H9 (cell line): ENCODE measurements around the gene TBXAS1. TPM values are rescaled to one million over a fixed set of nuclear protein-coding genes. Genes with fewer than 3 reads are reported as not detected.

Experiments used
- DNase-seq: peaks from one replicate; pipeline ENCODE4 v3.0.0-alpha.2; 2017
- H2AFZ ChIP-seq: one replicate; pipeline ENCODE4 v1.6.1; 2013; ENCODE audit warnings: mild to moderate bottlenecking, low read length, control low read depth, moderate library complexity
- H2AK5ac ChIP-seq: 2 replicates; pipeline ENCODE4 v1.6.1; 2013; ENCODE audit warnings: low read length, control low read depth, mixed read lengths; ENCODE audit not compliant: insufficient read length
- H2BK120ac ChIP-seq: one replicate; pipeline ENCODE4 v1.6.1; 2013; ENCODE audit warnings: low read depth, mild to moderate bottlenecking, low read length, control low read depth, inconsistent platforms; ENCODE audit not compliant: poor library complexity, severe bottlenecking
- H2BK12ac ChIP-seq: 2 replicates; pipeline ENCODE4 v1.6.1; 2013; ENCODE audit warnings: low read length, control low read depth, mixed read lengths, low read depth; ENCODE audit not compliant: insufficient read length
- H2BK15ac ChIP-seq: 2 replicates; pipeline ENCODE4 v1.6.1; 2013; ENCODE audit warnings: low read depth, low read length, control low read depth
- H2BK20ac ChIP-seq: one replicate; pipeline ENCODE4 v1.6.1; 2013; ENCODE audit warnings: low read depth, mild to moderate bottlenecking, low read length, control low read depth, inconsistent platforms; ENCODE audit not compliant: poor library complexity, severe bottlenecking
- H2BK5ac ChIP-seq: 2 replicates; pipeline ENCODE4 v1.6.1; 2013; ENCODE audit warnings: low read length, control low read depth, mixed read lengths; ENCODE audit not compliant: insufficient read length
- H3K14ac ChIP-seq: 2 replicates; pipeline ENCODE4 v1.6.1; 2013; ENCODE audit warnings: low read length, control low read depth; ENCODE audit not compliant: insufficient read depth
- H3K18ac ChIP-seq: 2 replicates; pipeline ENCODE4 v1.6.1; 2013; ENCODE audit warnings: low read depth, mild to moderate bottlenecking, mixed read lengths, low read length, control low read depth; ENCODE audit not compliant: insufficient read length
- H3K23ac ChIP-seq: 2 replicates; pipeline ENCODE4 v1.6.1; 2013; ENCODE audit warnings: low read length, control low read depth, mixed read lengths, low read depth; ENCODE audit not compliant: insufficient read length
- H3K23me2 ChIP-seq: 2 replicates; pipeline ENCODE4 v1.6.1; 2013; ENCODE audit warnings: low read depth, mild to moderate bottlenecking, mixed read lengths, low read length, control low read depth; ENCODE audit not compliant: insufficient read length, poor library complexity, severe bottlenecking
- H3K27ac ChIP-seq: 2 replicates; pipeline ENCODE4 v1.5.1; 2013; ENCODE audit warnings: low read length, control low read depth, mixed read lengths, low read depth; ENCODE audit not compliant: insufficient read length
- H3K27me3 ChIP-seq: 2 replicates; pipeline ENCODE4 v1.6.1; 2013; ENCODE audit warnings: low read length, control low read depth, inconsistent platforms; ENCODE audit not compliant: insufficient read depth
- H3K4ac ChIP-seq: 2 replicates; pipeline ENCODE4 v1.6.1; 2013; ENCODE audit warnings: low read depth, mild to moderate bottlenecking, control low read depth, inconsistent platforms, low read length, moderate library complexity
- H3K4me1 ChIP-seq: 2 replicates; pipeline ENCODE4 v1.6.1; 2013; ENCODE audit warnings: low read length, control low read depth, inconsistent platforms; ENCODE audit not compliant: insufficient read depth
- H3K4me2 ChIP-seq: 2 replicates; pipeline ENCODE4 v1.6.1; 2013; ENCODE audit warnings: low read length, control low read depth, mixed read lengths; ENCODE audit not compliant: insufficient read length, insufficient read depth
- H3K56ac ChIP-seq: 2 replicates; pipeline ENCODE4 v1.6.1; 2013; ENCODE audit warnings: low read depth, mild to moderate bottlenecking, mixed read lengths, low read length, control low read depth; ENCODE audit not compliant: insufficient read length
- H3K79me1 ChIP-seq: 2 replicates; pipeline ENCODE4 v1.6.1; 2013; ENCODE audit warnings: low read depth, mild to moderate bottlenecking, moderate library complexity, low read length, control low read depth, inconsistent platforms; ENCODE audit not compliant: insufficient read depth, poor library complexity, severe bottlenecking
- H3K79me2 ChIP-seq: 2 replicates; pipeline ENCODE4 v1.6.1; 2013; ENCODE audit warnings: low read length, control low read depth, inconsistent platforms; ENCODE audit not compliant: insufficient read depth
- H3K9ac ChIP-seq: 2 replicates; pipeline ENCODE4 v1.6.1; 2013; ENCODE audit warnings: low read length, control low read depth, mixed read lengths; ENCODE audit not compliant: insufficient read length; ENCODE audit errors: extremely low read depth
- H3K9me3 ChIP-seq: one replicate; pipeline ENCODE4 v1.6.1; 2013; ENCODE audit warnings: low read depth, low read length, inconsistent platforms; ENCODE audit not compliant: control insufficient read depth
- H3T11ph ChIP-seq: one replicate; pipeline ENCODE4 v1.6.1; 2013; ENCODE audit warnings: mild to moderate bottlenecking, low read length, control low read depth, inconsistent platforms
- H4K20me1 ChIP-seq: one replicate; pipeline ENCODE4 v1.6.1; 2013; ENCODE audit not compliant: control insufficient read depth, insufficient read length, insufficient read depth
- H4K5ac ChIP-seq: 2 replicates; pipeline ENCODE4 v1.6.1; 2013; ENCODE audit warnings: low read depth, mild to moderate bottlenecking, mixed read lengths, low read length, control low read depth; ENCODE audit not compliant: insufficient read length
- H4K8ac ChIP-seq: replicated peaks from 2 replicates; pipeline ENCODE4 v1.6.1; 2013; ENCODE audit warnings: low read length, control low read depth, mixed read lengths, low read depth; ENCODE audit not compliant: insufficient read length
- H4K91ac ChIP-seq: 2 replicates; pipeline ENCODE4 v1.6.1; 2013; ENCODE audit warnings: low read depth, mild to moderate bottlenecking, moderate library complexity, mixed read lengths, low read length, control low read depth; ENCODE audit not compliant: insufficient read length
- H3K27ac Mint-ChIP-seq, 3 experiments: 2 replicates in 2 of 3; 3 replicates in 1 of 3; pipeline ENCODE4 v1.8.0; 2020 to 2021; ENCODE audit warnings: mixed read lengths in 3 of 3, mild to moderate bottlenecking in 1 of 3, moderate library complexity in 1 of 3
- H3K27me3 Mint-ChIP-seq: 2 replicates; pipeline ENCODE4 v1.8.0; 2021; ENCODE audit warnings: low read depth, mild to moderate bottlenecking, moderate library complexity, mixed read lengths
- H3K36me3 Mint-ChIP-seq, 3 experiments: 2 replicates in 2 of 3; 3 replicates in 1 of 3; pipeline ENCODE4 v1.8.0; 2020 to 2021; ENCODE audit warnings: low read depth in 3 of 3, mixed read lengths in 3 of 3; ENCODE audit not compliant: insufficient read depth in 1 of 3
- H3K4me1 Mint-ChIP-seq, 2 experiments: 2 replicates each; pipeline ENCODE4 v1.8.0; 2020; ENCODE audit warnings: mixed read lengths in 2 of 2
- H3K4me3 Mint-ChIP-seq, 2 experiments: 2 replicates in 1 of 2; 3 replicates in 1 of 2; pipeline ENCODE4 v1.8.0; 2020 to 2021; ENCODE audit warnings: mild to moderate bottlenecking in 2 of 2, mixed read lengths in 2 of 2, moderate library complexity in 1 of 2
- H3K9me3 Mint-ChIP-seq, 2 experiments: 2 replicates in 1 of 2; 3 replicates in 1 of 2; pipeline ENCODE4 v1.8.0; 2020; ENCODE audit warnings: mild to moderate bottlenecking in 2 of 2, mixed read lengths in 2 of 2, moderate library complexity in 1 of 2
- CTCF ChIP-seq: fragments of 200-600 bp; sonication (generic); conservative IDR thresholded peaks from 3 replicates; pipeline ENCODE4 v1.8.0; 2021; ENCODE audit warnings: antibody characterized with exemption, mild to moderate bottlenecking
- WGBS: extraction: QIAGEN DNeasy Blood & Tissue Kit; methylation state at CpG from one replicate; pipeline ENCODE4 v1.1.7; 2013; ENCODE audit warnings: missing lambda C conversion rate, low lambda C conversion rate, mixed read lengths; ENCODE audit not compliant: insufficient read length; ENCODE audit errors: extremely low coverage; 5-methylcytosine and 5-hydroxymethylcytosine counted together
- total RNA-seq: library from RNA; stranded (reverse); gene quantifications from 2 replicates; pipeline ENCODE4 v1.2.1, GENCODE V29; 2021

Gene TBXAS1
- total RNA-seq, 1 experiment from 2014 or later: 0.39 TPM

- H3K23ac ChIP-seq: no peak overlapping the region
- no peak overlapping the region for H4K5ac ChIP-seq
- H3K18ac ChIP-seq: no peak overlapping the region
- H3T11ph ChIP-seq: no peak overlapping the region
- H3K23me2 ChIP-seq: no peaks in the 10 kb centered on the region
- H3K56ac ChIP-seq: no peak overlapping the region
- no peaks in the 10 kb centered on the region for H3K79me2 ChIP-seq
- no peaks in the 10 kb centered on the region for H3K9me3 ChIP-seq
- no peaks in the 10 kb centered on the region for H3K36me3 Mint-ChIP-seq
- TF ChIP-seq CTCF: no peak
- H3K4me3 Mint-ChIP-seq: no peak overlapping the region
- H3K79me1 ChIP-seq: no peaks in the 10 kb centered on the region
- H3K9ac ChIP-seq: no peak overlapping the region
- no peak overlapping the region for H3K4me2 ChIP-seq
- 0 out of 2 replicates have a peak, but pooled peaks cover 2% of the 10 kb centered on the region for H3K27me3 Mint-ChIP-seq
- H3K27ac Mint-ChIP-seq: no peak overlapping the region
- WGBS: no CpG with 5 or more reads among the region's 14 CpGs
- H4K91ac ChIP-seq: no peak overlapping the region
- no peak overlapping the region for H2BK5ac ChIP-seq
- no peak overlapping the region for H3K4ac ChIP-seq
- H4K8ac ChIP-seq: no peak overlapping the region
- H3K27ac ChIP-seq: no peak overlapping the region
- H2BK20ac ChIP-seq: no peak overlapping the region
- no peak overlapping the region for H3K14ac ChIP-seq
- no peak overlapping the region for H2AFZ ChIP-seq
- no peak overlapping the region for H2AK5ac ChIP-seq
- no peak overlapping the region for H2BK15ac ChIP-seq
- peaks cover 7% of the 10 kb centered on the region; the same call in 1 of the 2 replicates for H3K4me1 ChIP-seq
- H2BK120ac ChIP-seq: no peak overlapping the region
- DNase-seq: no peak
- H3K4me1 Mint-ChIP-seq: peaks cover 37% of the 10 kb centered on the region in 2 experiments
- no peaks in the 10 kb centered on the region for H4K20me1 ChIP-seq
- no peaks in the 10 kb centered on the region for H3K27me3 ChIP-seq
- H2BK12ac ChIP-seq: no peak overlapping the region
- no peaks in the 10 kb centered on the region for H3K9me3 Mint-ChIP-seq
These were observed 129.7 kb downstream of the TBXAS1 start for GRCh38 chr7:139958599-139959284.
